ENCODE data around the gene CEACAM16. TPM values are rescaled to one million over a fixed set of nuclear protein-coding genes. Genes with fewer than 3 reads are reported as not detected.

CEACAM16 gene, protein sequence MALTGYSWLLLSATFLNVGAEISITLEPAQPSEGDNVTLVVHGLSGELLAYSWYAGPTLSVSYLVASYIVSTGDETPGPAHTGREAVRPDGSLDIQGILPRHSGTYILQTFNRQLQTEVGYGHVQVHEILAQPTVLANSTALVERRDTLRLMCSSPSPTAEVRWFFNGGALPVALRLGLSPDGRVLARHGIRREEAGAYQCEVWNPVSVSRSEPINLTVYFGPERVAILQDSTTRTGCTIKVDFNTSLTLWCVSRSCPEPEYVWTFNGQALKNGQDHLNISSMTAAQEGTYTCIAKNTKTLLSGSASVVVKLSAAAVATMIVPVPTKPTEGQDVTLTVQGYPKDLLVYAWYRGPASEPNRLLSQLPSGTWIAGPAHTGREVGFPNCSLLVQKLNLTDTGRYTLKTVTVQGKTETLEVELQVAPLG
- total RNA-seq, result not detected

DNA sequence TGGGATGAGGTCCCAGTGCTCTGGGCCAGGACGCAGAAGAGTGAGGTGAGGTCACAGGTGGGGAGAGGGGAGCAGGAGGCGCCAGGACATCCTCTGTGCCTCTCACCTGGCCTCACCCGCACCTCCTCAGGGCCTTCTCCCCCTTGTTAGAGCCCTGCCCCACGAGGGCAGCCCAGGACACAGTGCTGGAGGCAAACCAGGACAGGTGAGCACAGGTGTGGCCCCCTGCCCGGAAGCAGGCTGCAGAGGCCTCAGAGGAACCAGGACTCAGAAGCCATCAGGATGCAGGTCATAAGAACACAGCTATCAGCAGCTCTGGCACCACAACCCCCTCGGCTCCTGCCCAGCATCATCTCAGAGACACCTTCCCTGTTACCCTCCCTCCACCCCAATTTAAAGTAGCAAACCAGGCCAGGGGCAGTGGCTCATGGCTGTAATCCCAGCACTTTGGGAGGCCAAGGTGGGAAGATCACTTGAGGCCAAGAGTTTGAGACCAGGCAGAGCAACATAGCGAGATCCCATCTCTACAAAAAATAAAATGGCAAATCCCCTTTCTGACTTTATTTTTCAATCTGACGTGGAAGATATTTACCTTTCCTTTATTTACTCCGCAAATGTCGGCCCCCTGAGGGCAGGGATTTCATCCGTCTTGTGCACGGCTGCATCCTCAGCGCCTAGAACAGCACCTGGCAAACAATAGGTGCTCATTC is at the start of gene CEACAM16:
Gene CEACAM16 (plus strand): TSS at position 660 of the 710 bp plus-strand sequence. CDS start 2,306 bp downstream, outside the sequence.
- Histone ChIP-seq H3K4me3 (ENCODE audit: low read length) (no peak within 1 kb of the TSS), H3K9me3 (ENCODE audit: low read depth, low read length) (no peaks in the 10 kb centered on the region), H3K4me1 (ENCODE audit: insufficient read depth, low read length) (no peaks in the 10 kb centered on the region), H3K27me3 (ENCODE audit: insufficient read depth, low read length) (no peaks in the 10 kb centered on the region)

DNA sequence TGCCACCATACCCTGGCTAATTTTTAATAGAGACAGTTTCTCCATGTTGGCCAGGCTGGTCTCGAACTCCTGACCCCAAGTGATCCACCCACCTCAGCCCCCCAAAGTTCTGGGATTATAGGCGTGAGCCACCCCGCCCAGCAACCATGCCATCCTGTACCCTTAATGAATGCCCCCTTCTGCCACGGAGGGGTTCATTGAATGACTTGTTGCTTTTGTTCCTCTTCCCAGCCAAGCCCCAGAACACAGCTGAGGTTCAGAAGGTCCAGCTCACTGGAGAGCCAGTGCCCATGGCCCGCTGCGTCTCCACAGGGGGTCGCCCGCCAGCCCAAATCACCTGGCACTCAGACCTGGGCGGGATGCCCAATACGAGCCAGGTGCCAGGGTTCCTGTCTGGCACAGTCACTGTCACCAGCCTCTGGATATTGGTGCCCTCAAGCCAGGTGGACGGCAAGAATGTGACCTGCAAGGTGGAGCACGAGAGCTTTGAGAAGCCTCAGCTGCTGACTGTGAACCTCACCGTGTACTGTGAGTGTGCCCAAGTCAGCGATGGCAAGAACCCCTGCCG is 49.3 kb upstream of the CEACAM16 start:
- Histone ChIP-seq H3K27me3 (ENCODE audit: insufficient read depth, low read length) (no peaks in the 10 kb centered on the region), H3K4me3 (ENCODE audit: low read length) (no peak overlapping the region), H3K9me3 (ENCODE audit: low read depth, low read length) (no peaks in the 10 kb centered on the region), H3K4me1 (ENCODE audit: insufficient read depth, low read length) (peaks cover under 1% of the 10 kb centered on the region)

DNA sequence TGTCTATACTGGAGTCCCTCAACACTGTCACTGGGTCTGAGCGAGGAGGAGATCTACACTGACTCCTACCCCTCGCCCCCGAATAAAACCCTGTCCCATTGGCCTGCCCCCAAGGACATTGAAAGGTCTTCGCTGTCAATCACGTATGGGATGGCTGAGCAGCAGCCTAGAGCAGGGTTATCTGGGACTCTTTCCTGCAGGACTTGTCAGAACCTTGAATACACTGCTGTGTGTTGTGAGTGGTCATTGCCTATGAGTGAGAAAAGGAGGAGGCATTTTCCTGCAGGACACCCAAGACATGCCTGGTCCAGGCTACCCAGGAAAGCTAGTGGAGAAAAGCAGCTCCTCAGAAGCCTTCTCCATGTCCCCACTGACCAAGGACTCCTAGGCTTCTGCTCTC is 45.6 kb upstream of the CEACAM16 start:
- no peaks in the 10 kb centered on the region for H3K9me3 ChIP-seq (ENCODE audit: low read depth, low read length)
- H3K27me3 ChIP-seq (ENCODE audit: insufficient read depth, low read length), result no peaks in the 10 kb centered on the region
- H3K4me1 ChIP-seq (ENCODE audit: insufficient read depth, low read length), result no peaks in the 10 kb centered on the region
- no peak overlapping the region for H3K4me3 ChIP-seq (ENCODE audit: low read length)

DNA sequence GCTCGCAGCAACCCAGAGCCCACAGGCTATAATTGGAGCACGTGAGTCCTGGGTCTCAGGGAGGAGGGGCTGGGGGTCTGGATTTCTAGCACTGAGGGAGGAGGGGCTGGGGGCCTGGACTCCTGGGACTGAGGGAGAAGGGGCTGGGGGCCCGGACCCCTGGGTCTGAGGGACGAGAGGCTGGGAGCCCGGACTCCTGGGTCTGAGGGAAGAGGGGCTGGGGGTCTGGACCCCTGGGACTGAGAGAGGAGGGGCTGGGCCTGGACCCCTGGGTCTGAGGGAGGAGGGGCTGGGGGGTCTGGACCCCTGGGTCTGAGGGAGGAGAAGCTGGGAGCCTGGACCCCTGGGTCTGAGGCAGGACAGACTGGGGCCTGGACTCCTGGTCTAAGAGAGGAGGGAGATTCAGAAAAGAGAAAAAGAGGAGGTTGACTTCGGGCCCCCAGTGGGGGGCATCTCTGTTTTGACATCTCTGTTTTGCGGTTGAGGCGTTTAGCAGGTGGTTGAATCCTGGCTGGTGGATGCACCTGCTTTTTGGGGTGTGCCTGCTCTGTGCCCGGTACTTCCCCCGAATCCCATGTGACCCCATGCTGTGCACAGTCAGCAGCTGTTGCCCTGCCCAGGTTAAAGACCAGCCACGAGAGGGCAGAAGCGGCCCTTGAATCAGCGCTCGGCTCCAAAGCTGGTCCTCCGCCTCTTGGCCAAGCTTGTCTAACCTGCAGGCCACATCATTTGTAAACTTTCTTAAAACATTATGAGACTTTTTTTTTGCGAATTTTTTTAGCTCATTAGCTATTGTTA is 44.8 kb upstream of the CEACAM16 start:
- Histone ChIP-seq H3K4me3 (ENCODE audit: low read length) (no peak overlapping the region), H3K9me3 (ENCODE audit: low read depth, low read length) (no peaks in the 10 kb centered on the region), H3K4me1 (ENCODE audit: insufficient read depth, low read length) (no peaks in the 10 kb centered on the region), H3K27me3 (ENCODE audit: insufficient read depth, low read length) (no peaks in the 10 kb centered on the region)

DNA sequence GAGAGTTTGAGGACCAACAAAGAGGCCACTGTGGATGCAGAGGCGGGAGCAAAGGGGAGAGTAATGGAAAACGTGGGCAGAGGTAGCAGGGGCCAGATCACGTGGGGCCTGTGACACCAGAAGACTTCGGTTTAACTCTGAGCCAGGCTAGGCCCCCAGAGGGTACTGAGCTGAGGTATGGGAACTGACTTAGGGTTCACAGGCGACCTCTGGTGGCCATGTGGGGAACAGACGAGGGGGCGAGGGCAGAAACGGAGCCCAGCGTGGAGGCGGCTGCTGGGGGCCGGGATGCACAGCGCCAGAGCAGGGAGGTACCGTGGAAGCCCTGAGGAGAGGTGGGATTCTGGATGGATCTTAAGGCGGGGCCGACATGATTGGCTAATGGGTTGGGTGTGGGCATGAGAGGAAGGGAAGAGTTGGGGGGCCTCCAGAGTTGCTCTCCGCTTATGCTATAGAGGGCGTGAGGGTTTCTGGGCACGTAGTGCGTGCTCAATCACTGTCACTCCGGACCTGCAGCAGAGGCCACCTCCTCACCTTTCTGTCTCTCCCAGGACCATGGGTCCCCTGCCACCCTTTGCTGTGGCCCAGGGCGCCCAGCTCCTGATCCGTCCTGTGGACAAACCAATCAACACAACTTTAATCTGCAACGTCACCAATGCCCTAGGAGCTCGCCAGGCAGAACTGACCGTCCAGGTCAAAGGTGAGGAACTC is 41.6 kb upstream of the CEACAM16 start:
- no peak overlapping the region for H3K4me3 ChIP-seq (ENCODE audit: low read length)
- H3K27me3 ChIP-seq (ENCODE audit: insufficient read depth, low read length), result no peaks in the 10 kb centered on the region
- H3K9me3 ChIP-seq (ENCODE audit: low read depth, low read length), result no peaks in the 10 kb centered on the region
- H3K4me1 ChIP-seq (ENCODE audit: insufficient read depth, low read length), result no peaks in the 10 kb centered on the region

DNA sequence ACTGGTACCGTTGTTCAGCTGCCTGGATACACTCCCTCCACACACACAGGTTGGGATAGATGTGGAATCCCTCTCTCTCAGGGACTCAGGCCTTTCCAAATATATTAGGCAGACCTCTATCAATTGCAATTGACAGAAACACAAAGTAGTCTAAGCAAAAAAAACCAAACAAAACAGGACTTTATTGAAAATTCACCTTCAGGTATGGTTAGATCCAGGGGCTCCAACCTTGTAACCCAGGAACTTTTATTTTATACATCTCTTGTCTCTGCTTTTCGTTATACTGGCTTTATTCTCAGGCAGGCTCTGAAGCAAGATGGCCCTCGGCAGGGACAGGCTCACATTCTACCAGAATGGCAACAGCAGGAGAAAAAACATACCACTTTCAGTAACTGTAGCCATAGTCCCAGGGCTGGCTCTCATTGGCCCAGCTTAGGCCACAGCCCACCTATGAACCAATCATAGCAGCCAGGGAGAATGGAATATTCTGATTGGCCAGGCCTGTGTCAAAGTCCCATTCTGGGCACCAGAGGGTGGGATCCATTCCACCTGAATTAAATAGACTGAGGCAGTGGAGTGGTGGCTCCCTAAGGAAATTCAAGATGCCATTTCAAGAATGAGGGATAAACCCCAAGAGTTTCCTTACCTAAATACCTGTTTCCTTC is 40.8 kb upstream of the CEACAM16 start:
- Histone ChIP-seq H3K4me1 (ENCODE audit: insufficient read depth, low read length) (no peaks in the 10 kb centered on the region), H3K9me3 (ENCODE audit: low read depth, low read length) (no peaks in the 10 kb centered on the region), H3K27me3 (ENCODE audit: insufficient read depth, low read length) (no peaks in the 10 kb centered on the region), H3K4me3 (ENCODE audit: low read length) (no peak overlapping the region)

DNA sequence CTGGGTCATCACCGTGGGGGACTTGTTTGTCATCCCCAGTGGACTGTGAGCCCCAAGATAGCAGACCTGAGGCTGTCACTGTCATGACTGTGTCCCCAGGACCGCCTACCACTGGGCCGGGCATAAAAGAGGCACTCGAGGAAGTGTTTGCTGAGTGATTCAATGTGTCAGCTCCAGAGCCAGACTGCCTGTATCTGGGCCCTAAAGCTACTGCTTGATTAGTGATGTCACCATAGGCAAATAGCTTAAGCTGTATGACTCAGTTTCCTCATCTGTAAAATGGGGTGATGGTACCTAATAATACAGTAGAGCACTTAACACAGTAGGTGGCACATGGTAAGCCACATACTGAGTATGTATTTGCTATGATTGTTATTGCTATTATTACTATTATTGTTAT is 38.9 kb upstream of the CEACAM16 start:
- Histone ChIP-seq H3K9me3 (ENCODE audit: low read depth, low read length) (no peaks in the 10 kb centered on the region), H3K27me3 (ENCODE audit: insufficient read depth, low read length) (no peaks in the 10 kb centered on the region), H3K4me1 (ENCODE audit: insufficient read depth, low read length) (no peaks in the 10 kb centered on the region), H3K4me3 (ENCODE audit: low read length) (no peak overlapping the region)

DNA sequence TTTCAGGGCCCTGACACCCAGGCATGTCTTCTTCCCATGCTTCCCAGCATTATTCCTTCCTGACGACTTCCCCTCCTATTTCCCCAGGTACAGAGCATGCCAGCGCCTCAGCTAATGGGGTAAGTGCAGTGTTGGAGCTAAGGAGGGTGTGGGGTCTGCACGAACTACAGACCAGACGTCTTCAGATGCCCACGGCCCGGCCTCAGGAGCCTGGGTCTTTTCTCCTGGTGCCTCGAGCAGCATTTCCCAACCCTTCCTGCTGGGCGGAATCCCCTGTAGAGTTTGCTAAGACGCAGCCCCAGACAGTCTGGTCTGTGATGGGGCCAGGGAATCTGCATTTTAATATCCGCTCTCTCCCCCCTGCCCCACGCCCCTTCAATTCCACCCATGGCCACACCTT is 37.7 kb upstream of the CEACAM16 start:
- no peak overlapping the region for H3K4me3 ChIP-seq (ENCODE audit: low read length)
- H3K4me1 ChIP-seq (ENCODE audit: insufficient read depth, low read length), result no peaks in the 10 kb centered on the region
- no peaks in the 10 kb centered on the region for H3K27me3 ChIP-seq (ENCODE audit: insufficient read depth, low read length)
- no peaks in the 10 kb centered on the region for H3K9me3 ChIP-seq (ENCODE audit: low read depth, low read length)

DNA sequence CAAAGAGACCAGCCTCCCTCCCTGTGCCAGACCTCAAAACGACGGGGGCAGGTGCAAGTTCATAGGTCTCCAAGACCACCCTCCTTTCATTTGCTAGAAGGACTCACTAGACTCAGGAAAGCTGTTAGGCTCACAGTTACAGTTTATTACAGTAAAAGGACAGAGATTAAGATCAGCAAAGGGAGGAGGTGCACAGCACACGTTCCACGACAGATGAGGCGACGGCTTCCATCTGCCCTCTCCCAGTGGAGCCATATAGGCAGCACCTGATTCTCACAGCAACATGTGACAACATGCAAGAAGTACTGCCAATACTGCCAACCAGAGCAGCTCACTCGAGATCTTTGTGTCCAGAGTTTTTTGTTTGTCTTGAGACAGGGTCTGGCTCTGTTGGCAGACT is 37.0 kb upstream of the CEACAM16 start:
- Histone ChIP-seq H3K4me1 (ENCODE audit: insufficient read depth, low read length) (no peaks in the 10 kb centered on the region), H3K4me3 (ENCODE audit: low read length) (no peak overlapping the region), H3K27me3 (ENCODE audit: insufficient read depth, low read length) (no peaks in the 10 kb centered on the region), H3K9me3 (ENCODE audit: low read depth, low read length) (no peaks in the 10 kb centered on the region)

DNA sequence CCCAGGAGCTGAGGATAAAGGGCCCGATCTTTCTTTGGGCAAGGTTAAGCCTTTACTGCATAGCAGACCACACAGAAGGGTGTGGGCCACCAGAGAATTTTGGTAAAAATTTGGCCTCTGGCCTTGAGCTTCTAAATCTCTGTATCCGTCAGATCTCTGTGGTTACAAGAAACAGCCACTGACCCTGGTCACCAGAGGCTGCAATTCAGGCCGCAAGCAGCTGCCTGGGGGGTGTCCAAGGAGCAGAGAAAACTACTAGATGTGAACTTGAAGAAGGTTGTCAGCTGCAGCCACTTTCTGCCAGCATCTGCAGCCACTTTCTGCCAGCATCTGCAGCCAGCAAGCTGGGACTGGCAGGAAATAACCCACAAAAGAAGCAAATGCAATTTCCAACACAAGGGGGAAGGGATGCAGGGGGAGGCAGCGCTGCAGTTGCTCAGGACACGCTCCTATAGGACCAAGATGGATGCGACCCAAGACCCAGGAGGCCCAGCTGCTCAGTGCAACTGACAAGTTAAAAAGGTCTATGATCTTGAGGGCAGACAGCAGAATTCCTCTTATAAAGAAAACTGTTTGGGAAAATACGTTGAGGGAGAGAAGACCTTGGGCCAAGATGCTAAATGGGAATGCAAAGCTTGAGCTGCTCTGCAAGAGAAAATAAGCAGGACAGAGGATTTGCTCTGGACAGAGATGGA is 36.1 kb upstream of the CEACAM16 start:
- Histone ChIP-seq H3K4me1 (ENCODE audit: insufficient read depth, low read length) (no peaks in the 10 kb centered on the region), H3K4me3 (ENCODE audit: low read length) (no peak overlapping the region), H3K27me3 (ENCODE audit: insufficient read depth, low read length) (no peaks in the 10 kb centered on the region), H3K9me3 (ENCODE audit: low read depth, low read length) (no peaks in the 10 kb centered on the region)

DNA sequence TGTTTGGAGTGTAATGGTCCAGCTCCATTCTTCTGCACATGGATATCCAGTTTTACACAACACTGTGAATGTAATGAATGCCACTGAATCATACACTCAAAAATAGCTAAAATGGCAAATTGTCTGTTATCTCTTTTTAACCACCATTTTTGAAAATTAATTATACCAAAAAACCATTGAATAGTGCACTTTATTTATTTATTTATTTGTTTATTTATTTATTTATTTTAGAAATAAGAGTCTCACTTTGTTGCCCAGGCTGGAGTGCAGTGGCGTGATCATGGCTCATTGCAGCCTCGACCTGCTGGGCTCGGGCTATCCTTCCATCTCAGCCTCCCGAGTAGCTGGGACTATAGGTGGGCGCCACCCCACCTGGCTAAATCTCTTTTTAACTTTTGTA is 35.0 kb upstream of the CEACAM16 start:
- H3K4me1 ChIP-seq (ENCODE audit: insufficient read depth, low read length), result no peaks in the 10 kb centered on the region
- no peak overlapping the region for H3K4me3 ChIP-seq (ENCODE audit: low read length)
- no peaks in the 10 kb centered on the region for H3K9me3 ChIP-seq (ENCODE audit: low read depth, low read length)
- H3K27me3 ChIP-seq (ENCODE audit: insufficient read depth, low read length), result no peaks in the 10 kb centered on the region

DNA sequence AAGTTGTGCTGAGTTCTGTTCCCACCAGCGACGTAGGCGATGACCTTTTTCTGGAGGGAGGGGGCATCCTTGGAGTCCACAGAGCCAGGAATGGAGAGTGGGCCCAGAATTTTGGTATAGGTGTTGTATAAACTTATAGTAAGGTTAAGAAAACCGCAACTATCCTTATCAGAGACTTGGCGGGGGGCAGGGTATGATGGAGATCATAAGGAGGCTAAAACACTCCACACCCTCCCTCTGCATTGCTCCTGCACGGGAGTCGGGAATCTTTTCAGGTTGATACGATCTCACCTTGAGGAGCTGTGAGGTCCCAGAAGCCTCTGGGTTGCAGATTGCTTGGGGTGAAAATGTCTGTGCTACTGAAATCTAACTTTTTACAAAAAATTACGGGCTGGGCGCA is 34.0 kb upstream of the CEACAM16 start:
- H3K4me3 ChIP-seq (ENCODE audit: low read length), result no peak overlapping the region
- no peaks in the 10 kb centered on the region for H3K4me1 ChIP-seq (ENCODE audit: insufficient read depth, low read length)
- H3K27me3 ChIP-seq (ENCODE audit: insufficient read depth, low read length), result no peaks in the 10 kb centered on the region
- H3K9me3 ChIP-seq (ENCODE audit: low read depth, low read length), result no peaks in the 10 kb centered on the region

DNA sequence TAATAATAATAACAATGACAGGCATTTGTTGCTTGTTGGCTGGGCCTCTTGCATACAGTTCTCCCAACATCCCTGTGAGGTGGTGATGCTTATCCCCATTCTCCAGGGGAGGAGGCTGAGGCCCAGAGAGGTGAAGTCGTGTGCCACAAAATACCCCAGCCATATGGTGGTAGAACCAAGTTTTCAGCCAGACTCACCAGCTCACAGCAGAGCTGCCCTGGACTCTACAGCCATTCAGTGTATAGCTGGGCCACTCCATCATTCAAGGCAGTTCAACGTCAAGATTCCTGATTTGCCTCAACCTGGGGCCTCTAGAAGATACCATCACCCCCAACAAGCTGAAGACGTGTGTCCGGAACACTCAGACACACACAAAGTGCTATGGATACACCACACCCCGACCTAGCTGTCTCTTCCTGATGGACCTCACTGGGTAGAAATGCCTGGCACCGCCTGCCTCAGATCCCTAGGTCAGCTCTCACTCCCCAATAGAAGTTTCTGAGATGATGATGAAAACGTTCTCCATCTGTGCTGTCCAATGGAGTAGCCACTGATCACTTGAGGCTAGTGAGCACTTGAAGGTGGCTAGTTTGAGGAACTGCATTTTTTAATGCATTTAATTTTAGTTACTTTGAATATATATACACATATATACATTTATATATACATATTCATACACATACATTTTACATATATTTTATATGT is 31.9 kb upstream of the CEACAM16 start:
- no peaks in the 10 kb centered on the region for H3K27me3 ChIP-seq (ENCODE audit: insufficient read depth, low read length)
- no peak overlapping the region for H3K4me3 ChIP-seq (ENCODE audit: low read length)
- H3K4me1 ChIP-seq (ENCODE audit: insufficient read depth, low read length), result no peaks in the 10 kb centered on the region
- no peaks in the 10 kb centered on the region for H3K9me3 ChIP-seq (ENCODE audit: low read depth, low read length)

Measured in mononuclear cell (primary cell).